ENCODE results near the gene IL17C. TPM values are rescaled to one million over a fixed set of nuclear protein-coding genes. Genes with fewer than 3 reads are reported as not detected.

IL17C gene
- total RNA-seq, 1 experiment from 2014 or later: not detected

DNA sequence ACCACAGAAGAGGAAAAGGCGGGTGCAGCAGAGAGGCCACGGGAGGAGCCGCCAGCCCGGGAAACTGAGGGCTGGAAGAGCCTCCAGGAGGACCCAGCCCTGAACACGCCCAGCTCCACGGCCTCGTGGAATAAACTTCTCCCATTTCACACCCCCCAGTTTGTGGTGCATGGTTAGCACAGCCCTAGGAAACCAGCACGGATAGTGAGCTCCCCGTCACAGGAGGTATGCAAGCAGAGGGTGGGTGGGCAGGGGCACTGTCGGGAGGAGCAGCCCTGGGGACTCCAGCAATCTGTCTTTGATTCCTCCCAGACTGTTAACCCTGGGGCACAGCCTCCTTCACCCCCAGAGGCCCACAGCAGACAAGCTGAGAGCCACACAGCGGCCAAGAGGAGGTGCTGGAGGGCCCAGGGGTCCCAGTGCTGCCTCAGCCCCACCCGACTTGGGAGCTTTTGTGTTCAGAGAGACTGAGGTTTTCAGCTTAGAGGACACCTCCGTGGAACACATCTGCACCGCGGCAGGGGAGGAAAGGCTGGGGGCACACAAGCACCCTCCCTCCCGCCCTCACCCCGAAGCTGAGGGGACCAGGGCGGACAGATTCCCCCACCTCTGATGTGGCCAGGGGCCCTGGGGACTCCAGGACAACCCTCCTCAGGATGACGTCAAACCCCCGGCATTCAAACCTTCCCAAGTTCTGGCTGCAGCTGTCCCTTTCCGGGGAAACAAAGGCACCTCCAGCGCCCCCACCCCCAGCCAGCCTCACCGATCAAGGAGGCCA lies 1.7 kb upstream of the IL17C start:
- POLR2A ChIA-PET (ENCODE audit: unreplicated experiment): no interaction called here
- no peak for TF ChIP-seq EZH2phosphoT487 (IDR thresholded peaks at IDR 0.05; ENCODE audit: borderline replicate concordance, low read length)
- TF ChIP-seq, protein P1, sequence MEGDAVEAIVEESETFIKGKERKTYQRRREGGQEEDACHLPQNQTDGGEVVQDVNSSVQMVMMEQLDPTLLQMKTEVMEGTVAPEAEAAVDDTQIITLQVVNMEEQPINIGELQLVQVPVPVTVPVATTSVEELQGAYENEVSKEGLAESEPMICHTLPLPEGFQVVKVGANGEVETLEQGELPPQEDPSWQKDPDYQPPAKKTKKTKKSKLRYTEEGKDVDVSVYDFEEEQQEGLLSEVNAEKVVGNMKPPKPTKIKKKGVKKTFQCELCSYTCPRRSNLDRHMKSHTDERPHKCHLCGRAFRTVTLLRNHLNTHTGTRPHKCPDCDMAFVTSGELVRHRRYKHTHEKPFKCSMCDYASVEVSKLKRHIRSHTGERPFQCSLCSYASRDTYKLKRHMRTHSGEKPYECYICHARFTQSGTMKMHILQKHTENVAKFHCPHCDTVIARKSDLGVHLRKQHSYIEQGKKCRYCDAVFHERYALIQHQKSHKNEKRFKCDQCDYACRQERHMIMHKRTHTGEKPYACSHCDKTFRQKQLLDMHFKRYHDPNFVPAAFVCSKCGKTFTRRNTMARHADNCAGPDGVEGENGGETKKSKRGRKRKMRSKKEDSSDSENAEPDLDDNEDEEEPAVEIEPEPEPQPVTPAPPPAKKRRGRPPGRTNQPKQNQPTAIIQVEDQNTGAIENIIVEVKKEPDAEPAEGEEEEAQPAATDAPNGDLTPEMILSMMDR (conservative IDR thresholded peaks at IDR 0.05; ENCODE audit: low read depth, low read length): no peak
- TF ChIP-seq EZH2 (IDR thresholded peaks at IDR 0.05; ENCODE audit: low read length, unreplicated experiment): no peak
- H3K79me2 ChIP-seq (ENCODE audit: low read length): no peaks in the 10 kb centered on the region
- no peaks in the 10 kb centered on the region for H3K27me3 ChIP-seq (ENCODE audit: low read length)
- H3K9me2 ChIP-seq (replicated peaks; ENCODE audit: low read length): no peaks in the 10 kb centered on the region
- DNase-seq: no peak
- no TSS peak for BruUV-seq (replicated peaks)
- intact Hi-C loops (cut with micrococcal nuclease): no loop called here
- H3K36me3 ChIP-seq (ENCODE audit: low read depth, low read length): no peaks in the 10 kb centered on the region
- H3F3A ChIP-seq (ENCODE audit: low read length, unreplicated experiment): no peaks in the 10 kb centered on the region
- H3K4me1 ChIP-seq (ENCODE audit: insufficient read depth, low read length): 0 out of 2 replicates have a peak, but pooled peaks cover 4% of the 10 kb centered on the region
- no peaks in the 10 kb centered on the region for H4K20me1 ChIP-seq (ENCODE audit: low read length)
- H3K9ac ChIP-seq (ENCODE audit: low read length): no peak overlapping the region
- no peak overlapping the region for H3K4me3 ChIP-seq (ENCODE audit: low read length)
- CTCF ChIA-PET: no interaction called here
- H3K27ac ChIP-seq (ENCODE audit: low read length): no peak overlapping the region
- no peaks in the 10 kb centered on the region for H3K9me3 ChIP-seq (ENCODE audit: low read length)
- no peak for ATAC-seq
- no peak overlapping the region for H2AFZ ChIP-seq (ENCODE audit: low read length)
- H3K4me2 ChIP-seq (ENCODE audit: low read length): no peak overlapping the region

DNA sequence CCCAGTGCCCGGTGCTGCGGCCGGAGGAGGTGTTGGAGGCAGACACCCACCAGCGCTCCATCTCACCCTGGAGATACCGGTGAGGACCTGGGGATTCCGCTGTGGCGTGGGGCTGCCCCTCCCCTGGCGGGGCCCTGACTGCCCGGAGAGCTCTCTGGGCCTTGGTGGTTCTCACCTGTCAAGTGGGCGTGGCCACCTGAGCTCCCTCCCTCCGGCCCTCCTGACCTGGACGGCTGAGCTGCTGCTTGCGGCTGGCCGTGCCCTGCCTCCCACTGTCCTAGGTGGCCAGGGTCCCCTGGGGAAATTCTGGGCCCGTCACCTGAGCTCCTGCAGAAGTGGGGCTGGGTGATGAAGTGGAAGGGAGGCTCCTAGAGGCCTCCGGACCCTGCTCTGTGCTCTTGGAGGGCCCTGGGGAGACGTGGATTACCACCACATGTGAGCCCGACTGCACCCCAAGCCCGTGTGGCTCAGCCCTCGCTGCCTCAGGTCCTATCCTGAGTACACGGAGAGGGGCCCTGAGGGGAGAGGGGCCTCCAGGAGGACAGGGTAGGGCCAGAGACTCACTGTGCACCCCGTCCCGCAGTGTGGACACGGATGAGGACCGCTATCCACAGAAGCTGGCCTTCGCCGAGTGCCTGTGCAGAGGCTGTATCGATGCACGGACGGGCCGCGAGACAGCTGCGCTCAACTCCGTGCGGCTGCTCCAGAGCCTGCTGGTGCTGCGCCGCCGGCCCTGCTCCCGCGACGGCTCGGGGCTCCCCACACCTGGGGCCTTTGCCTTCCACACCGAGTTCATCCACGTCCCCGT lies 1.1 kb downstream of the IL17C start:
- TF ChIP-seq EZH2phosphoT487 (IDR thresholded peaks at IDR 0.05; ENCODE audit: borderline replicate concordance, low read length): no peak
- TF ChIP-seq, protein P1 (conservative IDR thresholded peaks at IDR 0.05; ENCODE audit: low read depth, low read length): no peak
- H3K4me1 ChIP-seq (ENCODE audit: insufficient read depth, low read length): 0 out of 2 replicates have a peak, but pooled peaks cover 4% of the 10 kb centered on the region
- H3K4me2 ChIP-seq (ENCODE audit: low read length): no peak overlapping the region
- ATAC-seq (no peak), DNase-seq (no peak)
- no peak overlapping the region for H3K9ac ChIP-seq (ENCODE audit: low read length)
- H3K79me2 ChIP-seq (ENCODE audit: low read length): no peaks in the 10 kb centered on the region
- ChIA-PET POLR2A (ENCODE audit: unreplicated experiment) (no interaction called here), CTCF (no interaction called here)
- H2AFZ ChIP-seq (ENCODE audit: low read length): no peak overlapping the region
- H3K27ac ChIP-seq (ENCODE audit: low read length): no peak overlapping the region
- no peaks in the 10 kb centered on the region for H3K9me2 ChIP-seq (replicated peaks; ENCODE audit: low read length)
- no peaks in the 10 kb centered on the region for H3K9me3 ChIP-seq (ENCODE audit: low read length)
- no TSS peak for BruUV-seq (replicated peaks)
- intact Hi-C loops (cut with micrococcal nuclease): no loop called here
- H3F3A ChIP-seq (ENCODE audit: low read length, unreplicated experiment): no peaks in the 10 kb centered on the region
- no peak overlapping the region for H3K4me3 ChIP-seq (ENCODE audit: low read length)
- H3K27me3 ChIP-seq (ENCODE audit: low read length): no peaks in the 10 kb centered on the region
- H3K36me3 ChIP-seq (ENCODE audit: low read depth, low read length): no peaks in the 10 kb centered on the region
- no peaks in the 10 kb centered on the region for H4K20me1 ChIP-seq (ENCODE audit: low read length)
